BLaER1 (cell line): Measurements from ENCODE around the gene SPTBN1.
A peak's percentile ranks its signal among the peaks of the same experiment; 100 is the strongest.

Experiments
- H3K27ac ChIP-seq: shearing (Covaris generic); formaldehyde crosslinking; 2 replicates; pipeline ENCODE4 v1.8.1; 2022
- H3K27me3 ChIP-seq: shearing (Covaris generic); formaldehyde crosslinking; 2 replicates; pipeline ENCODE4 v1.8.1; 2022
- H3K36me3 ChIP-seq: shearing (Covaris generic); formaldehyde crosslinking; 2 replicates; pipeline ENCODE4 v1.8.1; 2022
- H3K4me1 ChIP-seq: shearing (Covaris generic); formaldehyde crosslinking; 2 replicates; pipeline ENCODE4 v1.8.1; 2022
- H3K4me2 ChIP-seq: shearing (Covaris generic); formaldehyde crosslinking; 2 replicates; pipeline ENCODE4 v1.8.1; 2022
- H3K4me3 ChIP-seq: shearing (Covaris generic); formaldehyde crosslinking; 2 replicates; pipeline ENCODE4 v1.8.1; 2022
- H3K9ac ChIP-seq: shearing (Covaris generic); formaldehyde crosslinking; 2 replicates; pipeline ENCODE4 v1.8.1; 2022
- H3K9me3 ChIP-seq: shearing (Covaris generic); formaldehyde crosslinking; 2 replicates; pipeline ENCODE4 v1.8.1; 2022
- H4K20me1 ChIP-seq: shearing (Covaris generic); formaldehyde crosslinking; 2 replicates; pipeline ENCODE4 v1.8.1; 2022
- Cebpa-rat ChIP-seq: shearing (Covaris generic); IDR thresholded peaks from 2 replicates; pipeline ENCODE4 v1.8.1; 2022

The SPTBN1 gene

DNA sequence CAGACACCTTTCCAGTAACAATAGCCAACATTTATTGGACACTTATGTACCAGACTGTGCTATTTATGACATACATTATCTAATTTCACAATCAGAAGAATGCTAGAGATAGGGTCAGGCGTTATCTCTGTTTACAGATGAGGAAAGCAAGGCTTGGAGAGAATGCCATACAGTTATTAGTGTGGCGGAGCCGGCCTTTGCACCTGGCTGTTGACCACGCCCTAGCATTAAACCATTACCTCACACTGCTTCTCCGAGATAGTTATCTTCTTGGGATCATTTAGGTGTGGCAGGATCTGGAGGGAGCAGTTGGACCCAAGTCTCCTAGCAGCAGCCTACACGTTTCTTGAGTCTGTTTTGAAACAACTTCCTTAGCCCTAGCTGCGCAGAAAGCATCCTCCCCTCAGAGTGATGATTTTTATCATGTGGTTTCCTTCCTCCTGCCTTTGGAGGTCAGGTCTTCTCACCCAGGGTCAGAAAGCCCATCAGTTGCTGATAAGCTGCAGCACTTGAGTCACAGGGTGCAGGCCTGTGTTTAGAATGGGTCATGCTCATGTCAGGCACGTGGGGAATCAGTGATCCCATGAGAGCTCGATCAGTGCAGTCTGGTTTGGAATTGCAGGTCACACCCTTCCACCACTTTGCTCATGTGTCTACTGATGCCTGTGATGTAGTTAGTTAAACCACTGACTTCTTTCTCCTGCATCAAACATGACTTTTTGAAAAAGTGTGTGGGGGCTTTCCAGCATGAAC is 118.2 kb downstream of the SPTBN1 start:
- Histone ChIP-seq H3K9me3 (no peaks in the 10 kb centered on the region), H3K4me3 (peak overlapping the region; percentile 59), H3K4me2 (peak overlapping the region; percentile 98), H3K9ac (peak overlapping the region; percentile 70), H3K27me3 (no peaks in the 10 kb centered on the region), H3K4me1 (peaks cover 98% of the 10 kb centered on the region), H3K36me3 (peaks cover 52% of the 10 kb centered on the region), H4K20me1 (peaks cover 99% of the 10 kb centered on the region), H3K27ac (peak overlapping the region; percentile 83)
- TF ChIP-seq Cebpa-rat = no peak

DNA sequence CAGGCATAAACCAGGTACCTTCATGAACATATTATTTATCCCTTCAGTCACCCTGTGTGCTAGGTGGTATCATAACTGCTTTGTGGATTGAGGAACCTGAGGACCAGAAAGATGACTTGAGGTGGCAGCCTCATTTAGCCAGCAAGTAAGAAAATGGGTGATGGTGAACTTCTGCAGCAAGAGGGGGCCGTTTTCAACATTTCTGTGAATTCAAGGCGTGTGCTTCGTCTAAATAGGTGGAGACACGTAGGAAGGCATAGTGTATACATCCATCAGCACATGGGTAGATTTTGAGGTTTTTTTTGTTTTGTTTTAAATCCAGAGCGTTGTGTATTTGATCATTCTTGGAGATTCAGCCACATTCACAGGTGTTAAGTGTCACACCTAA is 118.7 kb downstream of the SPTBN1 start:
- Histone ChIP-seq H3K4me2 (peak overlapping the region; percentile 98), H3K9ac (no peak overlapping the region), H3K27me3 (no peaks in the 10 kb centered on the region), H3K27ac (no peak overlapping the region), H3K4me3 (no peak overlapping the region), H3K9me3 (no peaks in the 10 kb centered on the region), H3K4me1 (peaks cover 98% of the 10 kb centered on the region), H4K20me1 (peaks cover 99% of the 10 kb centered on the region), H3K36me3 (peaks cover 52% of the 10 kb centered on the region)
- TF ChIP-seq Cebpa-rat = no peak

DNA sequence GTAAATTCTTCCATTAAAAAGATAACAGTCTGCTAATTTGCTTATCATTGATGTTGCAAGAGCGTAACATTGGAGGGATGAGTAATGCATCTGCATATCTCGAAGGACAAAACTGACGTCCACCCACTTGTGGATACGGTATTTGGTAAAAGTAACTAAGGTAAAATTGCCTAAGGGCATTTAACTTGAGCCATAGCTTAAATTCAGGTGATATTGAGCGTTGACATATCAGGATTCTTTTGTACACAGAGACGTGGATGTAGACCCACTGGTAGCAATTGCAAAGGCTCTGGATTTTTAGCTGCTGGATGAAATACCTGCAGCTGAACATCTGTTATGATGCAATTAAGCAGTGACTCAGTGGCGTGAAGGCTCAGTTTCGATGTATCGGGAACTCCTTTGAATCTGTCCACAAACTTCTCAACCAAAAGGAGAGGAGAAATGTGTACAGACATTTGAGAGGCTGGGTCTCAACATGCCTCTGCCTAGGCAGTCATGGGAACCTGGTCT is 119.3 kb downstream of the SPTBN1 start:
- no peak overlapping the region for H3K4me3 ChIP-seq
- peaks cover 98% of the 10 kb centered on the region for H3K4me1 ChIP-seq
- H3K9ac ChIP-seq = no peak overlapping the region
- no peaks in the 10 kb centered on the region for H3K9me3 ChIP-seq
- H4K20me1 ChIP-seq = peaks cover 99% of the 10 kb centered on the region
- peak overlapping the region; percentile 35; the same call in 1 of the 2 replicates for H3K27ac ChIP-seq
- H3K4me2 ChIP-seq = peak overlapping the region; percentile 98
- H3K27me3 ChIP-seq = no peaks in the 10 kb centered on the region
- H3K36me3 ChIP-seq = peaks cover 52% of the 10 kb centered on the region
- TF ChIP-seq Cebpa-rat = 0 out of 2 replicates have a peak, but pooled peaks have one; percentile 7

DNA sequence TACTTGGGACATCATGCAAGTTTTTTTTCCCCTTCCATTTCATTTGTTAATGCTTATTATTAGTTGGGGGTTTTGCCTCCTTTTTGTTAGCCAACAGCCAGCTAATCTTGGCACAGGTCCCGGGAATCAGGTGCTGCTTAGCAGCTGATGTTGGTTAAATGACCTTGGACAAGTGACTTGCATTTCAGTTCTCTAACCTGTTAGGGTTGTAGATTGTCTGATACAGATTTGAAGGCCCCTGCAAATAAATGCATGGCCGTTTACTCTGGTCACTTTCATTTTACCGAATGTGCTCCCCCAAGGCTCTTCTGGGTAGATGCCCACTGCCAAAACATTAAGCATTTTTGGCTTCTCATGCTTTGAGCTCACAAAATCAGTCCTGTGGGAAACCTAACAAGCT is 120.9 kb downstream of the SPTBN1 start:
- Histone ChIP-seq H3K4me3 (no peak overlapping the region), H4K20me1 (peaks cover 100% of the 10 kb centered on the region), H3K4me2 (peak overlapping the region; percentile 98), H3K36me3 (peaks cover 52% of the 10 kb centered on the region), H3K9ac (peak overlapping the region; percentile 69; the same call in 1 of the 2 replicates), H3K27ac (peak overlapping the region; percentile 93), H3K9me3 (no peaks in the 10 kb centered on the region), H3K4me1 (peaks cover 100% of the 10 kb centered on the region), H3K27me3 (no peaks in the 10 kb centered on the region)
- TF ChIP-seq Cebpa-rat = no peak

DNA sequence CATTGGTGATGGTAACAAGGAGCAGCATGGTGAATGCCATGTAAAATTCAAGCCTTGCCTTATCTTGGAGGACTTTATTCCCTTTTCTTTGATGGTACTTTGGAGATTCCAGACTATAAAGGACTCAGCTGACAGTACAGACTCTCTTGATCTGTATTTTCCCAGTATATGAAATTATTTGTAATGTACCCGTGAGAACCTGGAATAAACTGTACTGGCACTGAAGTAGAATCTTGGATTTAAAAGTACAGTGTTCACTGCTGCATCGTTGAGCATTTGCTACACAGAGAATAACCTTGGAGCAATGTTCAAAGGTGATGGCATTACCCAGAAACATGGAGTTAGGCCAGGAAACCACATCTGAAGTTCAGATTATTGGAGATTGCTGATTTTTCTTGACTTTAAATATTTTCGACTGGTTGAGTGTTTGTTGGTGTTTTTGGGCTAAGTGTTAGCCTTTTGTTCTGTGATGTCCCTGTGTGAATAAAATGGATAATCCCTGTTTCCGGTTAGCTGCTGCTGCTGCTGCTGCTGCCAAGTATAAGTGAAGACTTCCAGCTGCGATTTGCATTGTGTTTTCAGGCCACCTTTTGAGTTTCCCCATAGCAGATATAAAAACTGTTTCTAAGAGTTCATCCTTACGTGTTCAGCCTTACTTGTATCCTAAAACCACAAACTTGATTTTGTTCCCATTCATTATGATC is 122.0 kb downstream of the SPTBN1 start:
- no peaks in the 10 kb centered on the region for H3K27me3 ChIP-seq
- peak overlapping the region; percentile 93 for H3K27ac ChIP-seq
- peak overlapping the region; percentile 98 for H3K4me2 ChIP-seq
- H3K9ac ChIP-seq = peak overlapping the region; percentile 69
- H3K4me1 ChIP-seq = peaks cover 100% of the 10 kb centered on the region
- H4K20me1 ChIP-seq = peaks cover 90% of the 10 kb centered on the region
- peak overlapping the region; percentile 55 for H3K4me3 ChIP-seq
- TF ChIP-seq Cebpa-rat = no peak
- H3K36me3 ChIP-seq = peaks cover 48% of the 10 kb centered on the region
- H3K9me3 ChIP-seq = no peaks in the 10 kb centered on the region

GRCh38 chr2:54578648-54579045 is 122.5 kb downstream of the SPTBN1 start:
- Histone ChIP-seq H4K20me1 (peaks cover 85% of the 10 kb centered on the region), H3K36me3 (peaks cover 45% of the 10 kb centered on the region), H3K27ac (peak overlapping the region; percentile 93), H3K4me2 (peak overlapping the region; percentile 98), H3K9me3 (no peaks in the 10 kb centered on the region), H3K4me1 (peaks cover 100% of the 10 kb centered on the region), H3K27me3 (no peaks in the 10 kb centered on the region), H3K9ac (peak overlapping the region; percentile 69), H3K4me3 (peak overlapping the region; percentile 55)
- no peak for TF ChIP-seq Cebpa-rat

GRCh38 chr2:54579061-54579681 is 123.0 kb downstream of the SPTBN1 start:
- Histone ChIP-seq H3K27ac (peak overlapping the region; percentile 93), H3K36me3 (peaks cover 39% of the 10 kb centered on the region), H3K4me3 (peak overlapping the region; percentile 55), H3K9ac (peak overlapping the region; percentile 69), H3K4me2 (peak overlapping the region; percentile 98), H4K20me1 (peaks cover 80% of the 10 kb centered on the region), H3K9me3 (no peaks in the 10 kb centered on the region), H3K27me3 (no peaks in the 10 kb centered on the region), H3K4me1 (peaks cover 100% of the 10 kb centered on the region)
- TF ChIP-seq Cebpa-rat = no peak

GRCh38 chr2:54579682-54580620 is 123.8 kb downstream of the SPTBN1 start:
- H3K4me1 ChIP-seq = peaks cover 100% of the 10 kb centered on the region
- H3K4me3 ChIP-seq = peak overlapping the region; percentile 55
- peak overlapping the region; percentile 93 for H3K27ac ChIP-seq
- H3K27me3 ChIP-seq = no peaks in the 10 kb centered on the region
- peaks cover 72% of the 10 kb centered on the region for H4K20me1 ChIP-seq
- no peak for TF ChIP-seq Cebpa-rat
- no peaks in the 10 kb centered on the region for H3K9me3 ChIP-seq
- peak overlapping the region; percentile 69 for H3K9ac ChIP-seq
- peak overlapping the region; percentile 98 for H3K4me2 ChIP-seq
- peaks cover 32% of the 10 kb centered on the region for H3K36me3 ChIP-seq
